ENCODE data around the gene HOXB6.
A peak's percentile ranks its signal among the peaks of the same experiment; 100 is the strongest.

The HOXB6 gene

GRCh38 chr17:48551596-48552465, 53.0 kb downstream of the HOXB6 start:
- no peak for DNase-seq

GRCh38 chr17:48551214-48551555, 53.6 kb downstream of the HOXB6 start:
- DNase-seq: no peak

GRCh38 chr17:48550502-48551213, 54.1 kb downstream of the HOXB6 start:
- no peak for DNase-seq

GRCh38 chr17:48549914-48550501, 54.8 kb downstream of the HOXB6 start:
- DNase-seq: no peak

- no peak for DNase-seq
Measured at GRCh38 chr17:48549281-48549630, 55.5 kb downstream of the HOXB6 start.

GRCh38 chr17:48548523-48549280, 56.1 kb downstream of the HOXB6 start:
- peak in 1 of 6 experiments; percentile 39 for DNase-seq

GRCh38 chr17:48547808-48548522, 56.8 kb downstream of the HOXB6 start:
- peak; percentile 24 to 56 (median 42) for DNase-seq

GRCh38 chr17:48546924-48547807, 57.6 kb downstream of the HOXB6 start:
- DNase-seq: peak in 1 of 6 experiments; percentile 13

- no peak for DNase-seq
Measured at GRCh38 chr17:48546137-48546923, 58.5 kb downstream of the HOXB6 start.

Data from stimulated activated naive CD4-positive, alpha-beta T cell (primary cell).